HFF-Myc (cell line): ENCODE results near the gene GPR153.
A peak's percentile ranks its signal among the peaks of the same experiment; 100 is the strongest.

Source experiments
- DNase-seq: peaks from one replicate; pipeline ENCODE4 v3.0.0-alpha.2; 2011; ENCODE audit warnings: low read depth; ENCODE audit errors: extremely low read depth
- H3K4me3 ChIP-seq: replicated peaks from 2 replicates; pipeline ENCODE4 v1.5.1; 2011; ENCODE audit warnings: low read depth, mild to moderate bottlenecking, control low read depth, low read length
- TF ChIP-seq, protein P1 (sequence below): IDR thresholded peaks from 2 replicates; pipeline ENCODE4 v1.5.1; 2012; ENCODE audit warnings: mild to moderate bottlenecking, low read depth, low read length, control low read depth; ENCODE audit errors: missing control alignments

GPR153 gene

DNA sequence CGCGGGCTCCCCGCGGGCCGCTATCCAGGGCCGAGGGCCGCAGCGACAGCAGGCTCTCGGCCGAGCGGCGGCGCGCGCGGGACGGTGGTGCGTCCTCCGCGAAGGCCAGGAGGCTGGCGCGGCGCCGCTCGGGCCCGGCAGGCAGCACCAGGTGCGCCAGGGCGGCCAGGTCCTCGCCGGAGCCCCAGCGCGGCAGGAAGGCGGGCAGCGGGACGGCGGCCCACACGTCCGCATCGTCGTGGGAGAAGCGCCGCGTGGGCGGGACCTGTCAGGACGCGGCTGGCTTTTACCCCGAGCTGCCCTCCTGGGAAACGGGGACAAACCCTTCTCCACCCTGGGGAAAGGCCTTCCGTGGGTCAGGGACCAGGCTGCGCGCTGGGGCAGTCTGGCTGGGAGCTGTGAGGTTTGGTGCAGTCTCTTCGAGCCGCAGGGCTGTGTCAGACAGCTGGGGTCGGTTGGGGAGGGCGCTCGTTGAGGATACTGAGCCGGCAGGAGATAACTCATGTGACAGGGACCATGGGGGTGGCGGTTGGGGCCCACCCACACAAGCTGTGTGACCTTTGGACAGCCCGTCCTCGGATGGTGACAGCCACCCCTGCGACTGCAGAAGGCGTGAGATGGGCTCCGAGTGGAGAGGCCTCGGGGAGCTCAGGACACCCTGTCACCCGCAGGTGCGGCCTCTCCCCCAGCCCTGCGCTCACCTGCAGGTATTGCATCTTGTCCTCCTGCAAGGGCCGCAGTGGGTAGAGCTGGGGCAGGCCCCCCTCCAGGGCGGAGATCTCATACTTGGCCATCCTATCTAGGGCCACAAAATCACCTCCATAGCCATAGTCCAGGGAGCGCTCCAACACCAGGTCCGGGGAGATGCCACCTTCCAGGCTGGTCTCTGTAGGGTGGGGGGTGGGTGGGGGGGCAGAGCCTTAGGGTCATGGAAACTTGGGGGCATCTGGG is 10.9 kb downstream of the GPR153 start:
- DNase-seq, result no peak

DNA sequence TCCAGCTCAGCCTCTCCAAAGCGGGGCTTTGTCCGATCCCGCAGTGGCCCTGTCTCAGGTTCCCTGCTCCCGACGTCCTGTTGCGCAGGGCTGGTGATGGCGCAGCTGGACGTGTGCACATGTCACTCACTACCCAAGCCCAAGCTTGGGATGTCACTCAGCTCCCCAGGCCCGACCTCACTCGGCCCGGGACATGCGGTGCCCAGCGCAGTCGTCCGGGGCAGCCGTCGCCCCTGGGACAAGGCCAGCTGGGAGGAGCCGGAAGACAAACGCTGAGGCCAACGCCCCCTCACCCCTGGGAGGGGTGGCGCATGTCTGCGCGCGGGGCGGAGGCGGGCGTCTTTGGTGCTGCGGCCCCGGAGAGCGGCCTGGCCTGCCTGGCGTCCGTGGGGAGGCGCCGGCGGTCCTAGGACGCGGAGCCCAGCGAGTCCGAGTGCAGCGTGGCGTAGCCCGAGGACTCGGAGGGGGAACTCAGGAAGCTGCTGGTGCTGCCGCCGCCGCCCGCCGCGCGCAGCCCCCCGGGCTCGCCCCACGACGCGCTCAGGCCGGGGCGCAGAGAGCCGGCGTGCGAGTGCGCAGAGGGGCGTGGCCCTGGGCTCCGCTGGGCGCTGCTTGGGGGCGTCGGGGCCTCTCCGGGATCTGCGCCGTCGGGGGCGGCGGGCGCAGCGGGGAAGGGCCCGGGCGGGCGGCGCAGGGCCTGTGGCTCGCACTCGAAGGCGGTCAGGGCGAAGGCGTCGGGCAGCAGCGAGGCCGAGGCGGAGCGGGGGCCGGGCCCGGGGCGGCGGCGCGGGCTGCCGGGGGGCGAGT is 11.8 kb downstream of the GPR153 start:
- DNase-seq, result no peak
- TF ChIP-seq, protein P1, sequence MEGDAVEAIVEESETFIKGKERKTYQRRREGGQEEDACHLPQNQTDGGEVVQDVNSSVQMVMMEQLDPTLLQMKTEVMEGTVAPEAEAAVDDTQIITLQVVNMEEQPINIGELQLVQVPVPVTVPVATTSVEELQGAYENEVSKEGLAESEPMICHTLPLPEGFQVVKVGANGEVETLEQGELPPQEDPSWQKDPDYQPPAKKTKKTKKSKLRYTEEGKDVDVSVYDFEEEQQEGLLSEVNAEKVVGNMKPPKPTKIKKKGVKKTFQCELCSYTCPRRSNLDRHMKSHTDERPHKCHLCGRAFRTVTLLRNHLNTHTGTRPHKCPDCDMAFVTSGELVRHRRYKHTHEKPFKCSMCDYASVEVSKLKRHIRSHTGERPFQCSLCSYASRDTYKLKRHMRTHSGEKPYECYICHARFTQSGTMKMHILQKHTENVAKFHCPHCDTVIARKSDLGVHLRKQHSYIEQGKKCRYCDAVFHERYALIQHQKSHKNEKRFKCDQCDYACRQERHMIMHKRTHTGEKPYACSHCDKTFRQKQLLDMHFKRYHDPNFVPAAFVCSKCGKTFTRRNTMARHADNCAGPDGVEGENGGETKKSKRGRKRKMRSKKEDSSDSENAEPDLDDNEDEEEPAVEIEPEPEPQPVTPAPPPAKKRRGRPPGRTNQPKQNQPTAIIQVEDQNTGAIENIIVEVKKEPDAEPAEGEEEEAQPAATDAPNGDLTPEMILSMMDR, result no peak
- no peak overlapping the region for H3K4me3 ChIP-seq

More for the DNA sequence above, 10.9 kb downstream of the GPR153 start:
- TF ChIP-seq, protein P1, result no peak
- no peak overlapping the region for H3K4me3 ChIP-seq

DNA sequence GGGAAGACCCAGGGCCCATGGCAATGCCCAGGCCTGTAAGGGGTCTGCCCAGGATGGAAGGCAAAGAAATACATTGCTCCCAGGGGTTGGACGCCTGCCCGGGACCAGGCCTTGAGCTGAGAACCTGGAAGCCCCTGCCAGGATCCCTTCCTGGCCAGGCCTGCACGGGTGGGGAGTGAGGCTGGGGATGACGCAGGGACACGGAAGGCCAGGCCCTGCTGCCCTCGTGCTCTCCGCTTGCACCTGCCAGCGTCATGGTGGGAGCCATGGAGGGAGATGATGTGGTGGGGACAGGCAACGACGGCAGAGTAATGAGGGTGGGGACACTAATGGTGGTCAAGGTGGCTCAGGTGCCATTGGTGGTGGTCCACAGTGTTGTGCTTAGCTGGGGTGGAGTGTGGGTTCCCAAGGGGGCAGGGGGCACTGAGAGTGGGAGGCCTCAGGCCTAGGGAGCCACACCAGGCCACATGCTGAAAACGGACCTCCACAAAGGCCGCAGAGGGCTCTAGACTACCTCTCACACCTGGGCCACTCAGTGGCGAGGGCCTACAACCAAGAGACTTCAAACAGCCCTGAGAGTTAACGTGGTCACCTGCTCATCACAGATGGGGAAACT is 12.6 kb downstream of the GPR153 start:
- TF ChIP-seq, protein P1, result no peak
- no peak overlapping the region for H3K4me3 ChIP-seq
- no peak for DNase-seq

DNA sequence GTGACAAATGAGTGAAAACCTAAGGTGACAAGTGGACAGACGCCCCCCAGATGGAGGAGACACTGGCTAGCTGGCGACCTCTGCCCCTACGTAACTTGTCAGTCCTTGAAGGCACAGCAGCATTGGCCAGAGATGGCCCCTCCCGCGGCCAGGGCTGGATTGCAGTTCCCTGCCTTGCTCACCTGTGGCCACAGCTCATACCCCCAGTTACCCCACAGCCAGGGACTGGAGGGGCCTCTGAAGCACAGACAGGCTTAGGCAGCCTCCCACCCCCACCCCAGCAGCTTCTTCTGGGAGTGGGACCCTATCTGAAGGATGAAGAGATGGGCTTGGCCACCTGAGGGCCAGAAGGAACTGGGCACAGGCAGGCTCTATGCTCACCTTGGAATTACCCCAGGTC is 13.2 kb downstream of the GPR153 start:
- DNase-seq, result no peak
- TF ChIP-seq, protein P1, result no peak
- no peak overlapping the region for H3K4me3 ChIP-seq

DNA sequence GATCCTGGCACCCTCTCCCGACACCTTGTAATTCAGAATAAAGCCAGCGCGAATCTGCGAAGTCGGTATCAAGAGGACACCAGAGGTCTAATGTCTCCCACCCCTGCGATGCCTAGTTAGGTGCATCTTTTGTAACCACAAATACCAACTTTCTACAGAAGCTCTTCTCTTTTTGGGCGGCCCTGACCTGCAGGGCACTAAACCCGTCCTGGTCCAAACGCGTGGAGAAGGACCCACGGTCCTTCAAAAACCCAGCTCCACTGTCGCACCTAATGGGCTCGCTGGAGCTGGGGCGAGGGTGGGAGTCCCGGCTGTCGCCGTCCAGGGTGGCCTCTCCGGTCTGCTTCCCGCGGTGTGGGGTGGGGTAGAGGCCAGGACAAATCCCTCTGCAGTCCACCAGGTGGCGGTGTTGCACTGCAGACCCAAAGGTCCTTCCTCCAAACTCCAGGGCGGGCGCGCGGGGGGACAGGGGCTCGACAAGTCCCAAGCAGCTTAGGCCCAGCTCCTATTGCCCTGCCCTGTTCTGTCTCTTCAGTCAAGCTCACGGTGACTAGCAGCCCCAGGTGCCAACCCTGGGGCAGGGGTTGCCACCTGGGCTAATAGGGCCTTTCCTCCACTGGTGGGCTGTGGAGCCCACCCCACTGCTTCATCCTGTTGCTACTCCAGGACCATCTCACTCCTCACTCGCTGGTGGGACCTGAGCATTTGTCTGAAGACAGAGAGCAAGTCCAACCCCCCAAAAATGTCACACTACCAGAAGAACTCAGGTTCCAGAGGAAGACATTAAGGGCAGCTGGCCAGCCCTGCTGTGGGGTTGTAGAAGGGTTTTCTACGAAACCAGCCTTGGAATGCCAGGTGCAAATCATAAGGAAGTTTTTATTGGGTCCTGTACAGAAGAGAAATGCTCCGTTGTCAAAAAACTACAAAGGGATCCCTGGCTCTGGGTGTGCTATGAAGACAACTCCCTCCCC is 14.1 kb downstream of the GPR153 start:
- DNase-seq, result no peak
- H3K4me3 ChIP-seq, result no peak overlapping the region

More for the DNA sequence above, 14.1 kb downstream of the GPR153 start:
- TF ChIP-seq, protein P1, result peak; percentile 80
